Sigmoid colon (tissue), 3 donors: ENCODE measurements around the gene TBCD.

Experiments
- POLR2A ChIP-seq, 2 donors: fragments of 450-650 bp; IDR thresholded peaks; one replicate each; pipeline ENCODE4 v1.6.1; 2016; ENCODE audit warnings: antibody characterized with exemption in 2 of 2, mild to moderate bottlenecking in 2 of 2, moderate library complexity in 2 of 2
- TF ChIP-seq, protein P1 (sequence below), 4 experiments: fragments of 450-650 bp in 3 of 4; fragments of 200-600 bp in 1 of 4; IDR thresholded peaks; one replicate each; pipeline ENCODE4 v1.5.1; 2016 to 2019; ENCODE audit warnings: antibody characterized with exemption in 4 of 4, mild to moderate bottlenecking in 3 of 4, moderate library complexity in 2 of 4

GRCh38 chr17:82876149-82876548 lies 124.3 kb downstream of the TBCD start:
- TF ChIP-seq, protein P1, sequence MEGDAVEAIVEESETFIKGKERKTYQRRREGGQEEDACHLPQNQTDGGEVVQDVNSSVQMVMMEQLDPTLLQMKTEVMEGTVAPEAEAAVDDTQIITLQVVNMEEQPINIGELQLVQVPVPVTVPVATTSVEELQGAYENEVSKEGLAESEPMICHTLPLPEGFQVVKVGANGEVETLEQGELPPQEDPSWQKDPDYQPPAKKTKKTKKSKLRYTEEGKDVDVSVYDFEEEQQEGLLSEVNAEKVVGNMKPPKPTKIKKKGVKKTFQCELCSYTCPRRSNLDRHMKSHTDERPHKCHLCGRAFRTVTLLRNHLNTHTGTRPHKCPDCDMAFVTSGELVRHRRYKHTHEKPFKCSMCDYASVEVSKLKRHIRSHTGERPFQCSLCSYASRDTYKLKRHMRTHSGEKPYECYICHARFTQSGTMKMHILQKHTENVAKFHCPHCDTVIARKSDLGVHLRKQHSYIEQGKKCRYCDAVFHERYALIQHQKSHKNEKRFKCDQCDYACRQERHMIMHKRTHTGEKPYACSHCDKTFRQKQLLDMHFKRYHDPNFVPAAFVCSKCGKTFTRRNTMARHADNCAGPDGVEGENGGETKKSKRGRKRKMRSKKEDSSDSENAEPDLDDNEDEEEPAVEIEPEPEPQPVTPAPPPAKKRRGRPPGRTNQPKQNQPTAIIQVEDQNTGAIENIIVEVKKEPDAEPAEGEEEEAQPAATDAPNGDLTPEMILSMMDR (IDR thresholded peaks at IDR 0.05) = no peak
- TF ChIP-seq POLR2A (IDR thresholded peaks at IDR 0.05) = no peak
